Parathyroid adenoma (tissue), 2 donors: ENCODE measurements around the gene MAP3K3.

ENCODE experiments used
- H2AFZ ChIP-seq: fragments of 300-600 bp; sonication (generic); one replicate; pipeline ENCODE4 v1.7.0; 2017; ENCODE audit warnings: antibody characterized with exemption, mild to moderate bottlenecking
- H3K27ac ChIP-seq: fragments of 300-600 bp; sonication (generic); one replicate; pipeline ENCODE4 v1.7.0; 2017
- H3K27me3 ChIP-seq: fragments of 300-600 bp; sonication (generic); one replicate; pipeline ENCODE4 v1.7.0; 2017; ENCODE audit warnings: low read length; ENCODE audit not compliant: control insufficient read depth, insufficient read depth
- H3K36me3 ChIP-seq: fragments of 300-600 bp; sonication (generic); one replicate; pipeline ENCODE4 v1.7.0; 2017; ENCODE audit warnings: low read length; ENCODE audit not compliant: control insufficient read depth, insufficient read depth
- H3K4me1 ChIP-seq: fragments of 300-600 bp; sonication (generic); one replicate; pipeline ENCODE4 v1.7.0; 2017; ENCODE audit warnings: control low read depth
- H3K4me2 ChIP-seq: fragments of 300-600 bp; sonication (generic); one replicate; pipeline ENCODE4 v1.7.0; 2017; ENCODE audit warnings: low read length
- H3K4me3 ChIP-seq: fragments of 300-600 bp; sonication (generic); one replicate; pipeline ENCODE4 v1.7.0; 2017; ENCODE audit warnings: low read depth, low read length
- H3K79me2 ChIP-seq: fragments of 300-600 bp; sonication (generic); one replicate; pipeline ENCODE4 v1.7.0; 2017; ENCODE audit warnings: control low read depth
- H3K9ac ChIP-seq: fragments of 300-600 bp; sonication (generic); one replicate; pipeline ENCODE4 v1.7.0; 2017; ENCODE audit warnings: mild to moderate bottlenecking
- H3K9me3 ChIP-seq: fragments of 300-600 bp; sonication (generic); one replicate; pipeline ENCODE4 v1.7.0; 2017; ENCODE audit warnings: low read length; ENCODE audit not compliant: control insufficient read depth
- TF ChIP-seq, protein P1 (sequence below): fragments of 300-600 bp; sonication (generic); IDR thresholded peaks from one replicate; pipeline ENCODE4 v1.7.0; 2017; ENCODE audit warnings: antibody characterized with exemption, mild to moderate bottlenecking
- donor health status: primary hyperparathyroidism.

The MAP3K3 gene

DNA sequence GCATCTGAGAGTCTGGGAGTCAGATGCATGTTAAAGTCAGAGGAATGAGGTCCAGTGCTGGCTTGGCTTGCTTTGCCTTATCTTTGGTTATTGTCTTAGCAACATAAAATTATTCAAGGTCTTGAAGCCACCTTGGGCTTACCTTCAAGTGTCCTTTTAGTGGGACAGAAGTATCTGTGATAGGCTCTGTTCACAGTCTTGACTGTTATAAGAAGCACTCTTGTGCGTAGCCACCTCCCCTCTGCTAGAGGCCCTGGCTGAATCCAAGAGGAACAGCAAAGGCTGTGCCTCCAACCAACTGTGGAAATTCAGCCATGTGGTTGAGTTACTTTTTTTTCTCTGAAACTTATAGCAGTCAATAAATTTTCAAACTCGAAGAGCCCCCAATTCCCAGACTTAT lies 8.6 kb upstream of the MAP3K3 start:
- Histone ChIP-seq H3K79me2 (no peaks in the 10 kb centered on the region), H3K9ac (no peak overlapping the region), H2AFZ (no peak overlapping the region), H3K9me3 (no peaks in the 10 kb centered on the region), H3K4me2 (no peak overlapping the region), H3K4me3 (no peak overlapping the region), H3K27ac (no peak overlapping the region), H3K4me1 (no peaks in the 10 kb centered on the region), H3K27me3 (no peaks in the 10 kb centered on the region), H3K36me3 (no peaks in the 10 kb centered on the region)
- TF ChIP-seq, protein P1, sequence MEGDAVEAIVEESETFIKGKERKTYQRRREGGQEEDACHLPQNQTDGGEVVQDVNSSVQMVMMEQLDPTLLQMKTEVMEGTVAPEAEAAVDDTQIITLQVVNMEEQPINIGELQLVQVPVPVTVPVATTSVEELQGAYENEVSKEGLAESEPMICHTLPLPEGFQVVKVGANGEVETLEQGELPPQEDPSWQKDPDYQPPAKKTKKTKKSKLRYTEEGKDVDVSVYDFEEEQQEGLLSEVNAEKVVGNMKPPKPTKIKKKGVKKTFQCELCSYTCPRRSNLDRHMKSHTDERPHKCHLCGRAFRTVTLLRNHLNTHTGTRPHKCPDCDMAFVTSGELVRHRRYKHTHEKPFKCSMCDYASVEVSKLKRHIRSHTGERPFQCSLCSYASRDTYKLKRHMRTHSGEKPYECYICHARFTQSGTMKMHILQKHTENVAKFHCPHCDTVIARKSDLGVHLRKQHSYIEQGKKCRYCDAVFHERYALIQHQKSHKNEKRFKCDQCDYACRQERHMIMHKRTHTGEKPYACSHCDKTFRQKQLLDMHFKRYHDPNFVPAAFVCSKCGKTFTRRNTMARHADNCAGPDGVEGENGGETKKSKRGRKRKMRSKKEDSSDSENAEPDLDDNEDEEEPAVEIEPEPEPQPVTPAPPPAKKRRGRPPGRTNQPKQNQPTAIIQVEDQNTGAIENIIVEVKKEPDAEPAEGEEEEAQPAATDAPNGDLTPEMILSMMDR, result no peak

DNA sequence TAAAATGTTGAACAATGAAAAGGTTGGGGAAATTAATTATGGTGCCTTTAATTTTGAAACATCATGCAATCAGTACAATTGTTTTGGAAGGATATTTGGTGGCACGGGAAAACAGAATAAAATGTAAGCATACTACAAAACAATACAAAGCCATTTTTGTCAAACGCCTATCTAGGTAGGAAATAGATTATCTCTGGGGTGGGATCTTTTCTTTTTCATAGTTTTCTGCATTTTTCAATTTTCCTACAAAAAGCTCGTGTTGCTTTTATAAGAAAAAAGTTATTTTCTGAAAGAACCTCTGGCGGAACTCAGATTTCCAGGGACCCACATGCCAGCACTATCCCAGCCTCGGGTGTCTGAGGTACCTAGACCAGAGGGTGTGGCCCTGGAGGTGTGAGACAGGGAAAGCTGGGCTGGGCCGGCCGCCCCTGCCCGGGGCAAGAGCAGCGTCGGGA lies 961 bp upstream of the MAP3K3 start:
- Histone ChIP-seq H3K4me2 (peak overlapping the region; percentile 94), H3K4me3 (peak overlapping the region; percentile 72), H3K9ac (no peak overlapping the region), H3K27me3 (no peaks in the 10 kb centered on the region), H2AFZ (peak overlapping the region; percentile 96), H3K4me1 (peaks cover 11% of the 10 kb centered on the region), H3K27ac (peak overlapping the region; percentile 75), H3K36me3 (no peaks in the 10 kb centered on the region), H3K79me2 (peaks cover 26% of the 10 kb centered on the region), H3K9me3 (no peaks in the 10 kb centered on the region)
- TF ChIP-seq, protein P1, result no peak

DNA sequence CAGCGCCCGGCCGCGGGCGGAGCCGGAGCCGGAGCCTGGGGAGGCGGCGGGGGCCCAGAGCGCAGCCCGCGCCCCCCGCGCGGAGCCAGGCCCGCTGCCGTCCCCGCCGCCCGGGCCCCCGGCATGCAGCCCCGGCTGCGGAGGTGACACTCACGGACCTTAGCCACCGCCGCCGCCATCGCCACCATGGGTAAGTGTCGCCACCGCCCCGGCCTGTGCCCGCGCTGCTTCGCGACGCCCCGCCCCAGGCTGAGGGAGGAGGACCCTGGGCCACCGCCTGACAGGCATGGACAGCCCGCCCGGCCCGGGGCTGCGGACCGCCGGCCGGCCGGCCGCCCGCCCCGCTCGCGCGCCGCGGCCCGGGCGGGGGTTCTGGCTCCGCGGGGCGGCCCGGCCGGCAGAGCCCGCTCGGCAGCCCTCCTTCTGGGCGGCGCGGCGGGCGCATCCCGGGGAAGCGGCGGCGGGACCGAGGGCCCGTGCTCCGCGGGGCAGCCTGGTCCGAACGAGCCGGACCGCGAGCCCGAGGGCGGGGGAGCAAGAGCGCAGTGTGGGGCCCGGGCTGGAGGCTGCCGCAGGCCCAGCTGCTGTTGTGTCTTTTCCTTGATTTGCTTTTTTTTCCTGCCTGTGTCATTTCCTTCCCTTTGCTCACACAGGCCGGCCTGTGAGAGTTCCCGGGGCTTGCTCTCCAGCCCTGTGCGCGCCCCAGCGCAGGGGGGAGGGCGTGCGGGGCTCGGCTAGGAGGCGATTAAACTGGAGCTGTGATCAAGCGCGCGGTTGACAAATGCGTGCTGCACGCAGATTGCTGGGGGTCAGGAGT lies 565 bp downstream of the MAP3K3 start:
- Histone ChIP-seq H2AFZ (peak overlapping the region; percentile 51), H3K4me1 (peaks cover 15% of the 10 kb centered on the region)

DNA sequence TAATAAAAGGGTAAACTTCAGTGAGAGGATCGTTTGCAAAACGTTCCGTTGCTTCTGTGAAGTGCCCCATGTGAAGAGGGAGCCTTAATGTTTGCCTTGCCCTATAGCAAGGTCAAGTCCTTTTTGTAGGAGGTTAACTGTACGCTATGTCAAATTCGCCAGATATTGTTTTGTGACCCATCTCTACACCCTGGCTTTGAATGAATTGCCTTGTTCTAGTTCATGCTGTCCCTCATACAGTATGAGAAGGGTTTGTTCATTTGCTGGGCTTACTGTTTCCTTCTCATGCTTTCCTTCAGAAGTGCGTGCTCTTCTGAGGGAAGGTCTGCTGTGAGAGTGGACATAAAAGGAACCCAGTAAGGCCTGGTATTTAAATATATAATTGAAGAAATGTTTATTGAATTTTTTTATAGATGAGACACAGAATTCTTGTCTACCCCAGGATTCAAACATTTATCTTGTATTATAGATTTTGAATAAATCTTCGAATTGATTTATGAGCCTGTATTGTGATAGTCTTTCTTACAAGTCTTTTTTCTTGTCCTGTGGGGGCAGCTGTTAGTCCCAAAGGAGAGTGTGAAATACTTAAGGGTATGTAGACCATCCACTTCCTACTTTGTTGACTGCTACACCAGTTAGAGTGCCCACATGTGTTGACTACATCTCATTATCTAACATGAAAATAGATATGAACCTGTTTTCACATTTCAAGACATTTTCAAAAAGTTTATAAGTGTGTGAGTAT lies 1.7 kb downstream of the MAP3K3 start:
- Histone ChIP-seq H3K4me1 (peaks cover 15% of the 10 kb centered on the region), H3K4me2 (peak overlapping the region; percentile 75), H3K36me3 (no peaks in the 10 kb centered on the region), H3K27me3 (no peaks in the 10 kb centered on the region), H3K9ac (no peak overlapping the region), H3K4me3 (peak overlapping the region; percentile 60), H3K27ac (no peak overlapping the region), H3K9me3 (no peaks in the 10 kb centered on the region), H2AFZ (no peak overlapping the region), H3K79me2 (peaks cover 49% of the 10 kb centered on the region)
- TF ChIP-seq, protein P1, result no peak

More for the DNA sequence above, 565 bp downstream of the MAP3K3 start:
- Histone ChIP-seq H3K9ac (no peak overlapping the region), H3K27ac (peak overlapping the region; percentile 52), H3K9me3 (no peaks in the 10 kb centered on the region), H3K4me2 (peak overlapping the region; percentile 75), H3K36me3 (no peaks in the 10 kb centered on the region), H3K79me2 (peaks cover 41% of the 10 kb centered on the region), H3K4me3 (peak overlapping the region; percentile 60), H3K27me3 (no peaks in the 10 kb centered on the region)
- TF ChIP-seq, protein P1, result no peak
